ENCODE results near the gene MRC1.

Gene MRC1

DNA sequence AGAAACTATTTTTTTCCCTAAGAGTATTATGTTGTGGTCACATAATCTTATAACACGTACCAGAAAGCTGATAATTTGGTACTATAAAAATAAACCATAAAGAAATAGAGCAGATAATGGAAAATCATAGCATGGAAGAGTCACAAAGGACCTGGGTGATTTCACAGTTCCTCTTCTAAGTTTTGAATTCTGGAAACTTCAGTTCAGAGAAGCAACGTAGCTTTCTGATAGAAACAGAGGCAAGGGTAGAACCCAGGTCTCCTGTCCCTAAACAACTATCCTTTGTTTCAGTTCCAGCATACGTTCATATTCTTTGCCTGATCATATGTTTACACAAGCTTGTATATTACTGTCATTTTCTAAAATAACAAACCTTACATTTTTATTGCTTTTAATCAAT lies 47.9 kb downstream of the MRC1 start:
- DNase-seq = no peak
- ATAC-seq (ENCODE audit: insufficient read depth, low read depth) = no peak
- Histone ChIP-seq H3K9me3 (ENCODE audit: insufficient read depth, low read length, severe bottlenecking) (no peaks in the 10 kb centered on the region), H3K27ac (ENCODE audit: low read length) (no peak overlapping the region), H3K4me2 (ENCODE audit: insufficient read depth, low read length) (no peak overlapping the region), H3K79me2 (ENCODE audit: insufficient read depth, low read length) (no peaks in the 10 kb centered on the region), H3K9ac (ENCODE audit: low read depth, low read length) (no peak overlapping the region), H3K27me3 (ENCODE audit: insufficient read depth, low read length, poor library complexity) (no peaks in the 10 kb centered on the region), H2AFZ (ENCODE audit: low read depth, low read length) (no peak overlapping the region), H3K36me3 (ENCODE audit: insufficient read depth, low read length) (no peaks in the 10 kb centered on the region), H3K4me1 (ENCODE audit: insufficient read depth, low read length) (peaks cover 2% of the 10 kb centered on the region), H4K20me1 (ENCODE audit: insufficient read depth, low read length) (no peaks in the 10 kb centered on the region), H3K4me3 (ENCODE audit: low read depth in 1 of 2, low read length in 2 of 2) (no peak overlapping the region)
- TF ChIP-seq, protein P1, sequence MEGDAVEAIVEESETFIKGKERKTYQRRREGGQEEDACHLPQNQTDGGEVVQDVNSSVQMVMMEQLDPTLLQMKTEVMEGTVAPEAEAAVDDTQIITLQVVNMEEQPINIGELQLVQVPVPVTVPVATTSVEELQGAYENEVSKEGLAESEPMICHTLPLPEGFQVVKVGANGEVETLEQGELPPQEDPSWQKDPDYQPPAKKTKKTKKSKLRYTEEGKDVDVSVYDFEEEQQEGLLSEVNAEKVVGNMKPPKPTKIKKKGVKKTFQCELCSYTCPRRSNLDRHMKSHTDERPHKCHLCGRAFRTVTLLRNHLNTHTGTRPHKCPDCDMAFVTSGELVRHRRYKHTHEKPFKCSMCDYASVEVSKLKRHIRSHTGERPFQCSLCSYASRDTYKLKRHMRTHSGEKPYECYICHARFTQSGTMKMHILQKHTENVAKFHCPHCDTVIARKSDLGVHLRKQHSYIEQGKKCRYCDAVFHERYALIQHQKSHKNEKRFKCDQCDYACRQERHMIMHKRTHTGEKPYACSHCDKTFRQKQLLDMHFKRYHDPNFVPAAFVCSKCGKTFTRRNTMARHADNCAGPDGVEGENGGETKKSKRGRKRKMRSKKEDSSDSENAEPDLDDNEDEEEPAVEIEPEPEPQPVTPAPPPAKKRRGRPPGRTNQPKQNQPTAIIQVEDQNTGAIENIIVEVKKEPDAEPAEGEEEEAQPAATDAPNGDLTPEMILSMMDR (IDR thresholded peaks at IDR 0.05; ENCODE audit: borderline replicate concordance, extremely low read depth, low read length, poor library complexity, severe bottlenecking) = no peak
- no peak for TF ChIP-seq EZH2 (IDR thresholded peaks at IDR 0.05; ENCODE audit: borderline replicate concordance, low read depth, low read length, severe bottlenecking)

- Histone ChIP-seq H3K4me1 (ENCODE audit: insufficient read depth, low read length) (no peaks in the 10 kb centered on the region), H3K27me3 (ENCODE audit: insufficient read depth, low read length, poor library complexity) (no peaks in the 10 kb centered on the region), H3K27ac (ENCODE audit: low read length) (no peak overlapping the region), H2AFZ (ENCODE audit: low read depth, low read length) (no peak overlapping the region), H3K36me3 (ENCODE audit: insufficient read depth, low read length) (no peaks in the 10 kb centered on the region), H3K9ac (ENCODE audit: low read depth, low read length) (no peak overlapping the region), H3K79me2 (ENCODE audit: insufficient read depth, low read length) (no peaks in the 10 kb centered on the region), H3K4me2 (ENCODE audit: insufficient read depth, low read length) (no peak overlapping the region), H4K20me1 (ENCODE audit: insufficient read depth, low read length) (no peaks in the 10 kb centered on the region), H3K9me3 (ENCODE audit: insufficient read depth, low read length, severe bottlenecking) (no peaks in the 10 kb centered on the region), H3K4me3 (ENCODE audit: low read depth in 1 of 2, low read length in 2 of 2) (no peak overlapping the region)
- DNase-seq = no peak
- TF ChIP-seq, protein P1 (IDR thresholded peaks at IDR 0.05; ENCODE audit: borderline replicate concordance, extremely low read depth, low read length, poor library complexity, severe bottlenecking) = no peak
- no peak for TF ChIP-seq EZH2 (IDR thresholded peaks at IDR 0.05; ENCODE audit: borderline replicate concordance, low read depth, low read length, severe bottlenecking)
- ATAC-seq (ENCODE audit: insufficient read depth, low read depth) = no peak
These were observed 50.5 kb downstream of the MRC1 start for GRCh38 chr10:17859492-17860156.

GRCh38 chr10:17861760-17862159 lies 52.6 kb downstream of the MRC1 start:
- no peaks in the 10 kb centered on the region for H3K36me3 ChIP-seq (ENCODE audit: insufficient read depth, low read length)
- no peaks in the 10 kb centered on the region for H4K20me1 ChIP-seq (ENCODE audit: insufficient read depth, low read length)
- H3K9me3 ChIP-seq (ENCODE audit: insufficient read depth, low read length, severe bottlenecking) = no peaks in the 10 kb centered on the region
- no peak overlapping the region for H3K4me3 ChIP-seq (ENCODE audit: low read depth in 1 of 2, low read length in 2 of 2)
- H3K4me2 ChIP-seq (ENCODE audit: insufficient read depth, low read length) = no peak overlapping the region
- no peak overlapping the region for H2AFZ ChIP-seq (ENCODE audit: low read depth, low read length)
- H3K79me2 ChIP-seq (ENCODE audit: insufficient read depth, low read length) = no peaks in the 10 kb centered on the region
- no peaks in the 10 kb centered on the region for H3K27me3 ChIP-seq (ENCODE audit: insufficient read depth, low read length, poor library complexity)
- H3K9ac ChIP-seq (ENCODE audit: low read depth, low read length) = no peak overlapping the region
- TF ChIP-seq EZH2 (IDR thresholded peaks at IDR 0.05; ENCODE audit: borderline replicate concordance, low read depth, low read length, severe bottlenecking) = no peak
- no peak for ATAC-seq (ENCODE audit: insufficient read depth, low read depth)
- no peaks in the 10 kb centered on the region for H3K4me1 ChIP-seq (ENCODE audit: insufficient read depth, low read length)
- DNase-seq = no peak
- no peak overlapping the region for H3K27ac ChIP-seq (ENCODE audit: low read length)

- H3K36me3 ChIP-seq (ENCODE audit: insufficient read depth, low read length) = no peaks in the 10 kb centered on the region
- H3K9ac ChIP-seq (ENCODE audit: low read depth, low read length) = no peak overlapping the region
- no peaks in the 10 kb centered on the region for H4K20me1 ChIP-seq (ENCODE audit: insufficient read depth, low read length)
- no peaks in the 10 kb centered on the region for H3K27me3 ChIP-seq (ENCODE audit: insufficient read depth, low read length, poor library complexity)
- ATAC-seq (ENCODE audit: insufficient read depth, low read depth) (no peak), DNase-seq (no peak)
- H3K79me2 ChIP-seq (ENCODE audit: insufficient read depth, low read length) = no peaks in the 10 kb centered on the region
- H3K4me1 ChIP-seq (ENCODE audit: insufficient read depth, low read length) = no peaks in the 10 kb centered on the region
- H3K4me2 ChIP-seq (ENCODE audit: insufficient read depth, low read length) = no peak overlapping the region
- H3K9me3 ChIP-seq (ENCODE audit: insufficient read depth, low read length, severe bottlenecking) = no peaks in the 10 kb centered on the region
- no peak overlapping the region for H3K4me3 ChIP-seq (ENCODE audit: low read depth in 1 of 2, low read length in 2 of 2)
- TF ChIP-seq EZH2 (IDR thresholded peaks at IDR 0.05; ENCODE audit: borderline replicate concordance, low read depth, low read length, severe bottlenecking) = no peak
- H3K27ac ChIP-seq (ENCODE audit: low read length) = no peak overlapping the region
- H2AFZ ChIP-seq (ENCODE audit: low read depth, low read length) = no peak overlapping the region
These were observed 56.2 kb downstream of the MRC1 start for GRCh38 chr10:17865351-17865750.
